Stimulated activated naive CD4-positive, alpha-beta T cell (primary cell): ENCODE data around the gene GNG14.
"Not testable (repeated sequence)": the region's sequence is repeated elsewhere in the genome, so short reads cannot be mapped to it uniquely, and the experiment has no call there.

Experiments used
- DNase-seq, 6 experiments: peaks; one replicate each; lab custom pipeline; 2025; lab: John Stamatoyannopoulos, UW

Gene GNG14

DNA sequence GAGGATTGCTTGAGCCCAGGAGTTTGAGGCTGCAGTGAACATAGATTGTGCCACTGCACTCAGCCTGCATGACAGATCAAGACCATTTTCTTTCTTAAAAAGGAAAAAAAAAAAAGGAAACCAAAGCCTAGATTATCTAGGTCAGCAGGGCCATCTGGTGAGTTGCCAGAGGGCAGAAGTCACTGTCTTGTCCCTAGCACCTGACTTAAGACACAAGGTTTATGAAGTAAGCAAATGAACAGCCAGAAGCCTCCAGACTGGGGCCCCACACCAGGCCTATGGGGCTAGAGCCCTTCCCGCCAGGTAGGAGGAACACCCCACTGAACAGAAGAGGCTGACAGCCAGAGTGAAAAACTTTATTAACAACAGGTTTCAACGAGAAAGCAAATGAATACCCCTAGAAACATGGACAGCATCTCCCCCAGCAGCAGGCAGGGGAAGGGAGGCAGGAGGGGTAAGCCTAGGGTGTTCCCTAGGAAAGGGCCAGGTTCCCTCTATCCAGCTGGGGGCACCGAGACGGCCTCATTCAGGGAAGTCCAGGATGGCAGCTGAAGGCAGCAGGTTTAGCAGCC, 20.0 kb upstream of the GNG14 start:
- no peak for DNase-seq

DNA sequence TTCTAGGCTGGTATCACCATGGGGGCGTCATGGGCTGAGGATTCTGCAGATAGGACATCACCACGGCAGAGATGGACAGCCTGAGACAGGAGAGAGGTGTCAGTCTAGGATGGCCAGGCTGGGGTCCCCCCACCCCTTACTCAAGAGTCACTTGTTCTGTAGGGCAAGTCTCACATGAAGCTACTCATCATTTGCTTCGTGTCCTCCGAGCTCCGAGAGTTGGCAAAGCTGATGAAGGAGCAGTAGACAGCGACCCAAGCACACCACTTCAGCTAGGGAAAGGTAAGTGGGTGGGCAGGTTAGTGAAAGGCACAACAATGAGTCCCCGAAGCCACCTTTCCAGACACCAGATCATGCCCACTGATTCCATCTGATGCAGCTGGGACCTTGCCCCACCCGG, 19.5 kb upstream of the GNG14 start:
- DNase-seq = no peak

DNA sequence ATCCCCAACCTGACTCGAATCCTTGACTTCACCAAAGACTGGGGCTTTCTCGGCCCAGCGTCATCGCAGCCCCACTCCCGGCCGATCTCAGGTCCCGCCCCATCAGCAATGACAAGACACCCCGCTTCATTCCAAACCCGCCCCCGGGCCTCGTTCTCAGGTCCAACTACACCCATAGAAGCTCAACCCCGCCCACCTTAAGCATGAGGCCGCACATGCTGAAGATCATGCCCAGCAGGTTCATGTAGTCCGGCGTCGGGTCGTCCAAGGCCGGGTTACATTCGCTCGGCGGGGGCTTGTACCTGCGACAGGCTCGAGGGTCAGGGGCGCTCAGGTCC, 18.9 kb upstream of the GNG14 start:
- DNase-seq = peak; percentile 33 to 82 (median 72)

DNA sequence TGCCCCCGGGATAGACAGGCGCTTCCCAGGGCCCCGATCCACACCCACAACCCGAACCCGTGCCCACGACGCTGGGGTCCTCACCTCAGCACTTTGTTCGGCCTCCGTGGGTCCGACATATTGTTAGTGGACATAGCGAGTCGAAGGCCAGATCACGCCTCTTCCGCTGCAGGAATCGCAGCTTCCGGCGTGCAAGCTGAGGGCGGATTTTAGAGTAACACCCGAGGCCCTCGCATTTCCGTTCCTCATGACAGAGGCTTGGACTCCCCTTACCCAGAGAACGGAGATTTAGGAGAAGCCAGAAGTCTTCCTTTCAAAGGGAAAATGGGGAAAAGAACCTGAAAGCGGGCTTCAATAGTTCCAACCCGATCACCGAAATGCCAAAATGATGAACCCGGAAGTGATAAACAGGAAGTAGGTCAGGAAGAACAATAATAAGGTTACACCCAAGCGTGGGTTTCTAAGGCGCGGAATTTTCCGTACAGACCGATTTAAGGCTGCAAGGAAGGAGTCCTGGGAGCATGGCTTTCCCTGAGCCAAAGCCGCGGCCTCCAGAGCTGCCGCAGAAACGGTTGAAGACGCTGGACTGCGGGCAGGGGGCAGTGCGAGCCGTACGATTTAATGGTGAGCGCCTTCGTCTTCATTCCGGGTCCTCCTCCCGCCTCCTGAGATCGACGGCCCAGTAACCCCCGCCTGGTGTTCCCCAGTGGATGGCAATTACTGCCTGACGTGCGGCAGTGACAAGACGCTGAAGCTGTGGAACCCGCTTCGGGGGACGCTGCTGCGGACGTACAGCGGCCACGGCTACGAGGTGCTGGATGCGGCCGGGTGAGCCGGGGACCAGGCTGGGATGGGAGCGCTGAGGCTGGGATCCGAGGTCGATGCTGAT, 18.3 kb upstream of the GNG14 start:
- DNase-seq = peak; percentile 62 to 91 (median 72)

- DNase-seq = no peak
Measured at GRCh38 chr19:12670159-12670928, 17.5 kb upstream of the GNG14 start.

GRCh38 chr19:12672744-12673143, 15.1 kb upstream of the GNG14 start:
- no peak for DNase-seq

DNA sequence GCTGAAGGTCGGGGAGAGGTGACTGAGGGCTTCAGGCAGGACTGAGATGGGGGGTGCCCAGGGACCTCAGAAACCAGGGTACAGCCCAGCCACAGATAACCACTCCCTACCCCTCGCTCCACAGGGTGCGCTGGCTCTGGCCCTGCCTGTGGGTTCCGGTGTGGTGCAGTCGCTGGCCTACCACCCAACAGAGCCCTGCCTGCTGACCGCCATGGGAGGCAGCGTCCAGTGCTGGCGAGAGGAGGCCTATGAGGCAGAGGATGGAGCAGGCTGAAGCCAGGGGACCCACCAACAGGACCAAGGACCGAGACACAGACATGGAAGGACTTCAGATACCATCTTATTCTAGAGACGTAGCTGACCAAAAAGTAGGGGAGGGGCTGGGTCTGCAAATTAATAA, 12.4 kb upstream of the GNG14 start:
- DNase-seq = no peak

- DNase-seq = no peak
Measured at GRCh38 chr19:12675940-12676339, 11.9 kb upstream of the GNG14 start.

- peak; percentile 44 to 81 (median 72) for DNase-seq
Measured at GRCh38 chr19:12676384-12676792, 11.4 kb upstream of the GNG14 start.

DNA sequence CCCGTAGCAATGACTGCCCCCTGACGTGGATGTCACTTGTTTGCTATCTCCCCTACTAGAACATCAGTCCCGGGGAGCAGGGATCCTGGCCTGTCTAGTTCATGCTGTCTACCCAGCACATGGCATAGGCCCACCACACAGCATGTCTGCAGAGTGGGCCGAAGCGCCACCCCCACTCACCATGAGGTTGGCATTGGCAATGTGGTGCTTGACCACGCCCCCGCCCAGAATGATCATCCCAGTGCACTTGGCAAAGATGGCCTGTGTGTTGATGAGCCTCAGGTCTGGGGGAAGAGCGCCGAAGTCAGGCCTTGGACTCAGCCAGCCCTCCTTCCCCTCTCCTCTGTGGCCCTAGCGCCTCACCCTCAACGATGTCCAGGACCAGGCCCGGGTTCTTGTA, 10.9 kb upstream of the GNG14 start:
- DNase-seq = no peak

GRCh38 chr19:12678039-12678438, 9.8 kb upstream of the GNG14 start:
- DNase-seq = not testable (repeated sequence)

- no peak for DNase-seq
Measured at GRCh38 chr19:12680034-12680433, 7.8 kb upstream of the GNG14 start.

DNA sequence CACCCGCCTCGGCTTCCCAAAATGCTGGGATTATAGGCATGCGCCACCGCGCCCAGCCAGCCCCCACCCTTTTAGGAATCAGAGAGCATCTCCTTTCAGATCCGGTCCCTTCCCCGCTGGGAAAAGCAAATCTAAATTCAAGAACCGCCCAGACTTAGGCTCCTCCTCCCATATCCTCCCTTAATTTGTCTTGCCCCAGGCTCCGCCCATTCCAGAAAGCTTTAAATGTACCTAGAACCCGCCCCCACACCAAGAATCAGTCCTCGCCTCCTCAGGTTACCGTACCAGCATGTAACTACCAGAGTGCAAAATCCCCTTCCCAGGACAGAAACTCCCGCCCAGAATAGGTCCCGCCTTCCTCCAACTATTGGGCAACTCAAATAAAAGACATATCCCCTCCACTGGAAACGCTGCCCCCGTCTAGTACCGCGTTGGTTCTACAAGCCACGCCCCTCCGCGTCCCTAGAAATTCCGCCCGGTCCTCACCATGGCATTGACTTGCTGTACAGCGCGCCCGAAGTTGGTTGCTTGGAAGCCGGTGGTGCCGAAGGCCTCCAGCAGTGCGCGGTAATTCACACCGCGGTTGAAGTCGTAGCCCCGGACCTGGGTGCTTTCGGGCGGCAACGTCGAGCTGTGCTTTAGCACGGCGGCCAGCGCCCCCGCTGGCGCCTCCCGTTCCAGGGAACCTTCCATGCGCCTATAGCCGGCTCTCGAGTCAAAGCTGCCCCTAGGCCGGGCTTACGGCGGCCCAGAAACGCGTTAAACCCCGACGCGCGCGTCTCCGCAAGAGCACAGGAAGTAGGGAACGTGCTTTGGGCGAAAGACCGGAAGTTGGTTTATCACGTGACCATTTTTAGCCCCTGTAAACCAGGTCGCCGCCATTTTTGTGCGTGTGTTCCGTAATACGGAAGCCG, 6.5 kb upstream of the GNG14 start, which contains the start of gene DHPS:
Gene DHPS, minus strand, starts transcription at position 807 of the 914 bp plus-strand sequence. Its CDS starts 114 bp downstream, at position 693.
- peak; percentile 75 to 93 (median 90) for DNase-seq

GRCh38 chr19:12685831-12686230, 2.0 kb upstream of the GNG14 start:
- no peak for DNase-seq

DNA sequence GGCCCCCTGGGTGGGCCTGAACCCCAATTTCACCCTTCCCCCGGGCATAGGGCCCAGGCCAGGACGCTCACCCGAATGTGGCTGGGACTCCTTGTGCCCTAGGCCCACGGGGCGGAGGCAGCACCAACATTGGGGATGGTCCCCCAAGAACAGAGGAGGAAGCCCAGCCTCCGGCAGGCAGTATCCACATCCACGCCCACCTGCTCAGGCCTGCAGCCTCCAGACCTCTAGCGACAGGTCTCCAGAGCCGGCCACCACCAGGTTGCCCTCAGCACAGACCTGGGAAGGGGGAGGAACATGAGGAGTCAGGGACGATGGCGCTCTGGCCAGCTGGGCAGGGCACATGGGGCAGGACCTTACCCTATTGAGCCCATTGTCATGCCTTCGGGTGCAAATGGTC, 1.2 kb downstream of the GNG14 start:
- no peak for DNase-seq

DNA sequence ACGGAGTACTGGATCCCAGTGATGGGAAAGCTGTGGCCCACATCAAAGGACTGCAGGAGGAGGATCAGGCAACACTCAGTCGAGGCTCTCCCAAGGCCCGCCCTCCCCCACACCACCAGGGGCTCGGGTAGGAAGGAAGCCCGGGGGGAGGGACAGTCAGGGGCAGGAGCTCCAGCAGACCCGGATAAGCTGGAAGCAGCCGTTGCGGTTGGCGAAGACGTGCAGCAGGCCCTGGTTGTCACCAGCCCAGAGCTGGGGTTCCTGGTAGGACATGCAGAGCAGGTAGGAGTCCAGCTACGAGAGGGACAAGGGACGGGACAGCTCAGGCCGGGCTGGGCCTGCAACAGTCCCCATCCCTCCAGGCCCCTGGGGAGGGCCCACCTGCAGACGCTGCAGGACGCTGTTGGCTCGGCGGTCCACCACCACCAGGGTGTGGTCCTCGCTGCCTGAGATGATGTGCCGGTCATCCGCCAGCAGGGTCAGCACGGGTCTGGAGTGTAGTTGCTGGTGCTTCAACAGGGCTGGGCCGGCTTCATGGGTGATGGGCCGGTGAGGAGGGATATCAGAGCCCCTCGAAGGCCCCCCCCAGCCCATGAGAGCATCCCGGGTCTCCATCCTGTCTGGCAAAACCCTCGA, 1.9 kb downstream of the GNG14 start:
- DNase-seq = no peak

- no peak for DNase-seq
Measured at GRCh38 chr19:12692960-12693359, 5.2 kb downstream of the GNG14 start.

DNA sequence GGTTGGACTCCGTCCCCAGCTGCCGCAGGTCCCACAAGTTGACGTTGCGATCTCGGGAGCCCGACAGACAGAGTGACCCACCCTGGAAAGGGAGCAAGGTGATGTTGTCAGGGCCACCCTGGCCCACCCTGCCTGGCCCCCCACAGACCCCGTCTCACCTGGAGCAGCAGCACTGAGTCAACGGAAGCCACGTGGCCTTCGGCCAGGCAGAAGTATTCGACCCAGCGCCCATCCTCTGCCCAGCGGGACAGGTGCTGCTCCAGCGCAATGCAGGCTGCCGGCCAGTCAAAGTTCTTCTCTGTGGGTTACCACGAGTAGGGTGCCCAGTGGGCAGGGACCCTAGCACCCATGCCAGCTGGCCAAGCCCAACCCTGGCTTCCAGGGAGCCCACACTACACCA, 6.8 kb downstream of the GNG14 start:
- no peak for DNase-seq

GRCh38 chr19:12695096-12695495, 7.3 kb downstream of the GNG14 start:
- no peak for DNase-seq

- DNase-seq = no peak
Measured at GRCh38 chr19:12695514-12695913, 7.7 kb downstream of the GNG14 start.

DNA sequence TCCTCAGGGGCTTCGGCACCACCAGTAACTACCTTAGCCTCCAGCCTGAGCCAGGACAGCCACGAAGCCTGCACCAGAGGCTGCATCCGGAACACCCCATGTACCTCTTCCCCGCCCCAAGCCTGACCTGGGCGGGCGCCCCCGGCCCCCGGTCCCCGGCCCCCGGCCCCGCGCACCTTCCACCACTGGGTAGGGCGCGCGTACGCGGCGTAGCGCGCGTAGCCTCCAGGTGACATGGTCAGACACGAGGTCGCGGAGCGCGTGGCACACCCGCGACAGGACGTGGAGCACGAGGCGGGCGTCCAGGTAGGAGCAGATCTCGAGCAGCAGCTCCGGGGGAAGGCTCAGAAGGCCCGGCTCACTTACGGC, 8.2 kb downstream of the GNG14 start:
- peak in 1 of 6 experiments; percentile 31 for DNase-seq
